Esophagus muscularis mucosa (tissue), 4 donors: ENCODE measurements around the gene PPP1R3G. TPM values are rescaled to one million over a fixed set of nuclear protein-coding genes. Genes with fewer than 3 reads are reported as not detected.

ENCODE experiments used
- DNase-seq: peaks from one replicate; pipeline ENCODE4 v3.0.0-alpha.2; 2017; ENCODE audit errors: extremely low spot score
- H3K27ac ChIP-seq, 4 donors: fragments of 200-600 bp; sonication (generic); replicated peaks in 1 of 4; 1 replicate in 3 of 4; 2 replicates in 1 of 4; pipeline ENCODE4 v1.5.1; 2016 to 2019; ENCODE audit warnings: mild to moderate bottlenecking in 1 of 4
- H3K27me3 ChIP-seq, 4 donors: fragments of 200-600 bp; sonication (generic); one replicate each; pipeline versions ENCODE4 v1.5.1 to v1.6.0; 2016 to 2019
- H3K36me3 ChIP-seq, 4 donors: fragments of 200-600 bp; sonication (generic); one replicate each; pipeline ENCODE4 v1.5.1; 2016 to 2019
- H3K4me1 ChIP-seq, 4 donors: fragments of 200-600 bp; sonication (generic); one replicate each; pipeline ENCODE4 v1.5.1; 2016 to 2019
- H3K4me3 ChIP-seq, 4 donors: fragments of 200-600 bp; sonication (generic); 1 replicate in 2 of 4; 2 replicates in 2 of 4; pipeline ENCODE4 v1.5.1; 2016 to 2019; ENCODE audit warnings: mild to moderate bottlenecking in 4 of 4, moderate library complexity in 1 of 4
- H3K9me3 ChIP-seq, 4 donors: fragments of 200-600 bp; sonication (generic); 1 replicate in 3 of 4; 2 replicates in 1 of 4; pipeline ENCODE4 v1.5.1; 2016 to 2019
- CTCF ChIP-seq, 3 experiments: fragments of 200-600 bp in 2 of 3; fragments of 450-650 bp in 1 of 3; sonication (generic) in 2 of 3; IDR thresholded peaks; one replicate each; pipeline ENCODE4 v1.5.1; 2017 to 2019; ENCODE audit warnings: antibody characterized with exemption in 3 of 3, mild to moderate bottlenecking in 2 of 3, moderate library complexity in 1 of 3
- EP300 ChIP-seq: sonication (generic); formaldehyde crosslinking; IDR thresholded peaks from one replicate; pipeline ENCODE4 v1.6.1; 2017; ENCODE audit warnings: antibody characterized with exemption
- POLR2A ChIP-seq: fragments of 450-650 bp; IDR thresholded peaks from one replicate; pipeline ENCODE4 v1.6.1; 2017; ENCODE audit warnings: antibody characterized with exemption, moderate library complexity, mild to moderate bottlenecking, low read depth
- POLR2AphosphoS5 ChIP-seq, 2 donors: sonication (generic); formaldehyde crosslinking; IDR thresholded peaks; one replicate each; pipeline ENCODE4 v1.6.1; 2017; ENCODE audit warnings: antibody characterized with exemption in 2 of 2
- WGBS: methylation state at CpG from one replicate; pipeline ENCODE4 v1.1.5; 2018; 5-methylcytosine and 5-hydroxymethylcytosine counted together
- intact Hi-C: fragments of 100-400 bp; cut with DNase I; formaldehyde crosslinking; loops from one replicate; pipeline ENCODE4 v1.15.1; 2023
- total RNA-seq, 4 donors: library from RNA; depleted of rRNA; stranded (reverse); fragments of >200 nt; gene quantifications; one replicate each; pipeline versions ENCODE4 v1.1.0 to v1.2.1, GENCODE V29; 2016

Gene PPP1R3G
- total RNA-seq, 4 donors from 2014 or later: 3.0 to 7.9 (median 5.5) TPM

GRCh38 chr6:5078121-5078669 lies 6.9 kb upstream of the PPP1R3G start:
- Histone ChIP-seq H3K27ac (no peak overlapping the region), H3K4me3 (no peak overlapping the region), H3K27me3 (no peaks in the 10 kb centered on the region), H3K9me3 (no peaks in the 10 kb centered on the region), H3K36me3 (no peaks in the 10 kb centered on the region), H3K4me1 (no peaks in the 10 kb centered on the region)
- WGBS: 77% methylated on average over 5 of the region's 5 CpGs
- intact Hi-C loops: no loop called here
- no peak for DNase-seq
- TF ChIP-seq CTCF (IDR thresholded peaks at IDR 0.05): no peak
- no peak for TF ChIP-seq POLR2AphosphoS5 (IDR thresholded peaks at IDR 0.05)
- TF ChIP-seq EP300: no peak
- no peak for TF ChIP-seq POLR2A

GRCh38 chr6:5079692-5080091 lies 5.4 kb upstream of the PPP1R3G start:
- no peak overlapping the region for H3K27ac ChIP-seq

GRCh38 chr6:5080574-5080973 lies 4.6 kb upstream of the PPP1R3G start:
- no peaks in the 10 kb centered on the region for H3K9me3 ChIP-seq
- TF ChIP-seq CTCF (IDR thresholded peaks at IDR 0.05) (no peak), EP300 (no peak), POLR2A (no peak), POLR2AphosphoS5 (IDR thresholded peaks at IDR 0.05) (no peak)
- no peak for DNase-seq
- 61% methylated on average over 3 of the region's 3 CpGs for WGBS
- H3K27ac ChIP-seq: no peak overlapping the region
- H3K27me3 ChIP-seq: no peaks in the 10 kb centered on the region
- intact Hi-C loops: loop anchor here (10.0 kb wide), 1 partner anchor 56 kb away; no protein-coding TSS in a partner anchor
- H3K36me3 ChIP-seq: no peaks in the 10 kb centered on the region
- no peak overlapping the region for H3K4me3 ChIP-seq
- H3K4me1 ChIP-seq: peaks cover 6 to 14% (median 8%) of the 10 kb centered on the region in 4 donors

More at GRCh38 chr6:5079692-5080091, 5.4 kb upstream of the PPP1R3G start:
- 83% methylated on average over 2 of the region's 2 CpGs for WGBS
- TF ChIP-seq CTCF (IDR thresholded peaks at IDR 0.05) (no peak), POLR2AphosphoS5 (IDR thresholded peaks at IDR 0.05) (no peak), POLR2A (no peak), EP300 (no peak)
- H3K36me3 ChIP-seq: no peaks in the 10 kb centered on the region
- no peaks in the 10 kb centered on the region for H3K9me3 ChIP-seq
- H3K4me3 ChIP-seq: no peak overlapping the region
- H3K27me3 ChIP-seq: no peaks in the 10 kb centered on the region
- no peak for DNase-seq
- H3K4me1 ChIP-seq: peaks cover 4 to 9% (median 6%) of the 10 kb centered on the region in 4 donors
- intact Hi-C loops: loop anchor here (10.0 kb wide), 1 partner anchor 55 kb away; no protein-coding TSS in a partner anchor

GRCh38 chr6:5081182-5081581 lies 4.0 kb upstream of the PPP1R3G start:
- TF ChIP-seq POLR2A (no peak), CTCF (IDR thresholded peaks at IDR 0.05) (no peak), POLR2AphosphoS5 (IDR thresholded peaks at IDR 0.05) (no peak), EP300 (no peak)
- Histone ChIP-seq H3K36me3 (no peaks in the 10 kb centered on the region), H3K27me3 (no peaks in the 10 kb centered on the region), H3K4me3 (no peak overlapping the region), H3K9me3 (no peaks in the 10 kb centered on the region), H3K4me1 (peaks cover 8 to 20% (median 14%) of the 10 kb centered on the region in 4 donors), H3K27ac (no peak overlapping the region)
- intact Hi-C loops: loop anchor here (10.0 kb wide), 1 partner anchor 56 kb away; no protein-coding TSS in a partner anchor
- 100% methylated on average over 3 of the region's 3 CpGs for WGBS
- no peak for DNase-seq
